Liver (tissue), 3 donors: ENCODE results near the gene ETV6.

Source experiments
- CTCF ChIP-seq: fragments of 150-350 bp; IDR thresholded peaks from 2 replicates; pipeline ENCODE4 v1.5.1; 2017; ENCODE audit warnings: improper control_type of control experiment, low read depth, low read length; ENCODE audit not compliant: missing input control
- GABPA ChIP-seq, 2 donors: IDR thresholded peaks in 1 of 2; conservative IDR thresholded peaks in 1 of 2; 2 replicates each; pipeline ENCODE4 v1.6.1; 2016; ENCODE audit warnings: antibody characterized with exemption in 2 of 2, mild to moderate bottlenecking in 1 of 2, moderate library complexity in 1 of 2
- TF ChIP-seq, protein P1 (sequence below): IDR thresholded peaks from 2 replicates; pipeline ENCODE4 v1.6.1; 2016; ENCODE audit warnings: antibody characterized with exemption
- donor health status: healthy.
- donor health status: healthy.

GRCh38 chr12:11774821-11775220 lies 125.3 kb downstream of the ETV6 start:
- TF ChIP-seq CTCF (no peak), GABPA (IDR thresholded peaks at IDR 0.05 in 1 of 2, conservative IDR thresholded peaks at IDR 0.05 in 1 of 2) (no peak)
- TF ChIP-seq, protein P1, sequence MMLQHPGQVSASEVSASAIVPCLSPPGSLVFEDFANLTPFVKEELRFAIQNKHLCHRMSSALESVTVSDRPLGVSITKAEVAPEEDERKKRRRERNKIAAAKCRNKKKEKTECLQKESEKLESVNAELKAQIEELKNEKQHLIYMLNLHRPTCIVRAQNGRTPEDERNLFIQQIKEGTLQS, result no peak
